ENCODE results near the gene MBD3.

DNA sequence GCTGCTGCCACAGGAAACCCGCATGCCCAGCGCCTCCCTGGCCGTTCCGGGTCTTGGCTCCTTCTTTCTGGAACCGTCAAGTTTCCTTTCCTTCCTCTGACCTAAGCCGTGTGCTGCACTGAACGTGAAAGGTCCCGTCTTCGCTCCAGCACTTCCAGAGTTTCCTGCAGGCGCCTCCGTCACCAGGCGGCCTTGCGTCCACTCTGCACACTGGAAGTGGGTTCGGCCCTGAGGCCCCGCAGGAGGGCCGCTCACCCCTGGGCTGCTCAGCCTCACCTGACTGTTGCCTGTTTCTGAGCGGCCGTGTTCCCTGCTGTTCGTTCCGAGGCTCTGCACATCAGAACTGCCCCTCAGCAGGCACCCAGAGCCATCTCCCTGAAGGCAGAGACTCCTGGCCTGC, 12.3 kb downstream of the MBD3 start:
- TF ChIP-seq EZH2 (IDR thresholded peaks at IDR 0.05; ENCODE audit: insufficient read depth, poor library complexity, severe bottlenecking) (no peak), EZH2phosphoT487 (IDR thresholded peaks at IDR 0.05; ENCODE audit: insufficient read depth, low read depth) (no peak)

Measured in GM23248 (cell line).